HK-2 (cell line): ENCODE data around the gene BTBD9.

Source experiments
- DNase-seq: peaks from one replicate; pipeline ENCODE4 v3.0.0-alpha.2; 2018; ENCODE audit not compliant: unreplicated experiment

BTBD9 gene

GRCh38 chr6:38244869-38245268, 394.9 kb downstream of the BTBD9 start:
- no peak for DNase-seq

- no peak for DNase-seq
These were observed 398.4 kb downstream of the BTBD9 start for GRCh38 chr6:38241200-38241871.

GRCh38 chr6:38239719-38240451, 399.8 kb downstream of the BTBD9 start:
- DNase-seq, result no peak

GRCh38 chr6:38236631-38237030, 403.1 kb downstream of the BTBD9 start:
- no peak for DNase-seq

- no peak for DNase-seq
These were observed 404.6 kb downstream of the BTBD9 start for GRCh38 chr6:38234934-38235682.

GRCh38 chr6:38234141-38234540, 405.6 kb downstream of the BTBD9 start:
- no peak for DNase-seq

- DNase-seq, result no peak
These were observed 406.5 kb downstream of the BTBD9 start for GRCh38 chr6:38233161-38233791.

GRCh38 chr6:38225766-38226165, 414.0 kb downstream of the BTBD9 start:
- no peak for DNase-seq

GRCh38 chr6:38221251-38221650, 418.5 kb downstream of the BTBD9 start:
- DNase-seq, result no peak

- DNase-seq, result no peak
These were observed 419.5 kb downstream of the BTBD9 start for GRCh38 chr6:38220069-38220723.

- no peak for DNase-seq
These were observed 421.5 kb downstream of the BTBD9 start for GRCh38 chr6:38218235-38218634.

- DNase-seq, result no peak
These were observed 423.3 kb downstream of the BTBD9 start for GRCh38 chr6:38216451-38216850.

- DNase-seq, result no peak
These were observed 423.9 kb downstream of the BTBD9 start for GRCh38 chr6:38215651-38216311.

- no peak for DNase-seq
These were observed 424.5 kb downstream of the BTBD9 start for GRCh38 chr6:38215225-38215624.

- DNase-seq, result no peak
These were observed 425.6 kb downstream of the BTBD9 start for GRCh38 chr6:38214159-38214558.

- no peak for DNase-seq
These were observed 426.5 kb downstream of the BTBD9 start for GRCh38 chr6:38213251-38213658.

- DNase-seq, result no peak
These were observed 427.1 kb downstream of the BTBD9 start for GRCh38 chr6:38212579-38212978.

- DNase-seq, result no peak
These were observed 427.6 kb downstream of the BTBD9 start for GRCh38 chr6:38212116-38212515.

- DNase-seq, result no peak
These were observed 430.1 kb downstream of the BTBD9 start for GRCh38 chr6:38209371-38210260.

- no peak for DNase-seq
These were observed 431.7 kb downstream of the BTBD9 start for GRCh38 chr6:38208028-38208427.
